Panc1 (cell line): Measurements from ENCODE around the gene APOBEC3A. TPM values are rescaled to one million over a fixed set of nuclear protein-coding genes. Genes with fewer than 3 reads are reported as not detected.

Source experiments
- ATAC-seq: fragments of 200-7000 bp; cut with Tn5 transposase; 2 replicates; pipeline ENCODE4 v1.9.1; 2020; ENCODE audit warnings: mild to moderate bottlenecking, moderate library complexity
- BruUV-seq: library from RNA; stranded (reverse); fragments of 400-500 nt; replicated peaks from 2 replicates; lab custom pipeline; 2021; lab: Mats Ljungman, UMichigan
- CTCF ChIA-PET: fragments of 300-600 bp; sonication (Branson Sonifier 250); formaldehyde crosslinking; loops from one replicate; lab custom pipeline; 2022; ENCODE audit warnings: antibody characterized with exemption; lab: Charles Lee
- POLR2A ChIA-PET: fragments of 300-600 bp; sonication (Branson Sonifier 250); formaldehyde crosslinking; loops from one replicate; lab custom pipeline; 2022; ENCODE audit warnings: antibody characterized with exemption; lab: Charles Lee
- DNase-seq: peaks from one replicate; pipeline ENCODE4 v3.0.0-alpha.2; 2010; ENCODE audit warnings: low read depth, low spot score
- H3K27ac ChIP-seq: 2 replicates; pipeline ENCODE4 v1.5.1; 2011; ENCODE audit warnings: mild to moderate bottlenecking, low read length, inconsistent platforms
- H3K27me3 ChIP-seq: fragments of 200-500 bp; sonication (Bioruptor generic); 2 replicates; pipeline ENCODE4 v1.6.0; 2014; ENCODE audit warnings: low read length, inconsistent platforms; ENCODE audit not compliant: control insufficient read depth, insufficient read depth
- H3K36me3 ChIP-seq: fragments of 200-500 bp; sonication (Bioruptor generic); 2 replicates; pipeline ENCODE4 v1.5.1; 2014; ENCODE audit warnings: inconsistent platforms, mild to moderate bottlenecking, low read length, moderate library complexity; ENCODE audit not compliant: control insufficient read depth, insufficient read depth
- H3K4me1 ChIP-seq: 2 replicates; pipeline ENCODE4 v1.5.1; 2011; ENCODE audit warnings: inconsistent platforms, mild to moderate bottlenecking, low read length, moderate library complexity; ENCODE audit not compliant: control insufficient read depth, insufficient read depth
- H3K4me3 ChIP-seq, 2 experiments: 2 replicates each; pipeline ENCODE4 v1.5.1; 2011 to 2012; ENCODE audit warnings: low read depth in 2 of 2, low read length in 2 of 2, mild to moderate bottlenecking in 2 of 2, inconsistent platforms in 1 of 2, moderate library complexity in 1 of 2
- H3K9me3 ChIP-seq: fragments of 200-500 bp; sonication (Bioruptor generic); 2 replicates; pipeline ENCODE4 v1.5.1; 2014; ENCODE audit warnings: low read depth, mild to moderate bottlenecking, inconsistent platforms, low read length, moderate library complexity; ENCODE audit not compliant: control insufficient read depth, insufficient read depth
- POLR2AphosphoS5 ChIP-seq: IDR thresholded peaks from 2 replicates; pipeline ENCODE4 v1.6.1; 2012; ENCODE audit warnings: mild to moderate bottlenecking, low read depth, low read length, moderate library complexity
- REST ChIP-seq, 2 experiments: IDR thresholded peaks; 2 replicates each; pipeline ENCODE4 v1.6.1; 2011 to 2012; ENCODE audit warnings: low read depth in 2 of 2, control low read depth in 1 of 2, low read length in 1 of 2, mild to moderate bottlenecking in 1 of 2, moderate library complexity in 1 of 2; ENCODE audit not compliant: insufficient read depth in 1 of 2
- SIN3A ChIP-seq: IDR thresholded peaks from 2 replicates; pipeline ENCODE4 v1.6.1; 2012; ENCODE audit warnings: low read depth, mild to moderate bottlenecking, low read length, moderate library complexity, borderline replicate concordance; ENCODE audit not compliant: insufficient read depth
- TCF7L2 ChIP-seq: IDR thresholded peaks from 2 replicates; pipeline ENCODE4 v1.6.1; 2011; ENCODE audit warnings: mild to moderate bottlenecking, low read depth, low read length, inconsistent platforms
- in situ Hi-C: cut with HindIII; loops from 2 replicates; pipeline ENCODE4 v1.10.0; 2016; ENCODE audit warnings: low sequenced_read_pairs, low pct_unique_long_range_greater_than_20kb
- intact Hi-C: fragments of 100-400 bp; cut with micrococcal nuclease; formaldehyde crosslinking; loops from one replicate; pipeline ENCODE4 v1.10.0; 2022; ENCODE audit not compliant: unreplicated experiment
- total RNA-seq: library from RNA; stranded (reverse); gene quantifications from one replicate; pipeline ENCODE4 v1.2.1, GENCODE V29; 2021; ENCODE audit not compliant: unreplicated experiment
- TF ChIP-seq, protein P1 (sequence below): fragments of 450-650 bp; IDR thresholded peaks from 2 replicates; pipeline ENCODE4 v1.5.1; 2017; ENCODE audit warnings: mild to moderate bottlenecking

APOBEC3A gene
- total RNA-seq, 1 experiment from 2014 or later = not detected

DNA sequence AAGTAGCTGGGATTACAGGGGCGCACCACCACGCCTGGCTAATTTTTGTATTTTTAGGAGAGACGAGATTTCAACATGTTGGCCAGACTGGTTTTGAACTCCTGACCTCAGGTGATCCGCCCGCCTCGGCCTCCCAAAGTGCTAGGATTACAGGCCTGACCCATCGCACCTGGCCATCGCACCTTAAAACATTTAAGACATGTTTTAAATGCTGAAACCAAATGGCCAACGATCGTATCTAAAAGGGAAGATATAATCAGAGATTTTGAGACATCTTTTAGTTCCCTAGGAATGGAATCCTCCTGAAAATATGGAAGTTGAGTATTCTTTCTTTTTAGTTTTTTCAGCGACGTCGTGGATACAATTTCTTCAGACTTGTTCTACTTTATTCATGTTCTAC lies 21.8 kb upstream of the APOBEC3A start:
- Histone ChIP-seq H3K4me3 (no peak overlapping the region), H3K9me3 (no peaks in the 10 kb centered on the region), H3K27me3 (no peaks in the 10 kb centered on the region), H3K4me1 (no peaks in the 10 kb centered on the region), H3K36me3 (no peaks in the 10 kb centered on the region), H3K27ac (no peak overlapping the region)
- TF ChIP-seq SIN3A (no peak), POLR2AphosphoS5 (no peak), REST (IDR thresholded peaks at IDR 0.05; ENCODE audit: insufficient read depth in 1 of 2, low read depth in 2 of 2, low read length in 1 of 2) (no peak), TCF7L2 (no peak)
- TF ChIP-seq, protein P1, sequence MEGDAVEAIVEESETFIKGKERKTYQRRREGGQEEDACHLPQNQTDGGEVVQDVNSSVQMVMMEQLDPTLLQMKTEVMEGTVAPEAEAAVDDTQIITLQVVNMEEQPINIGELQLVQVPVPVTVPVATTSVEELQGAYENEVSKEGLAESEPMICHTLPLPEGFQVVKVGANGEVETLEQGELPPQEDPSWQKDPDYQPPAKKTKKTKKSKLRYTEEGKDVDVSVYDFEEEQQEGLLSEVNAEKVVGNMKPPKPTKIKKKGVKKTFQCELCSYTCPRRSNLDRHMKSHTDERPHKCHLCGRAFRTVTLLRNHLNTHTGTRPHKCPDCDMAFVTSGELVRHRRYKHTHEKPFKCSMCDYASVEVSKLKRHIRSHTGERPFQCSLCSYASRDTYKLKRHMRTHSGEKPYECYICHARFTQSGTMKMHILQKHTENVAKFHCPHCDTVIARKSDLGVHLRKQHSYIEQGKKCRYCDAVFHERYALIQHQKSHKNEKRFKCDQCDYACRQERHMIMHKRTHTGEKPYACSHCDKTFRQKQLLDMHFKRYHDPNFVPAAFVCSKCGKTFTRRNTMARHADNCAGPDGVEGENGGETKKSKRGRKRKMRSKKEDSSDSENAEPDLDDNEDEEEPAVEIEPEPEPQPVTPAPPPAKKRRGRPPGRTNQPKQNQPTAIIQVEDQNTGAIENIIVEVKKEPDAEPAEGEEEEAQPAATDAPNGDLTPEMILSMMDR = no peak
- in situ Hi-C loops = no loop called here
- intact Hi-C loops = no loop called here
- no peak for DNase-seq
- BruUV-seq = no TSS peak
- ATAC-seq = no peak
- POLR2A ChIA-PET = no interaction called here
- CTCF ChIA-PET = no interaction called here

DNA sequence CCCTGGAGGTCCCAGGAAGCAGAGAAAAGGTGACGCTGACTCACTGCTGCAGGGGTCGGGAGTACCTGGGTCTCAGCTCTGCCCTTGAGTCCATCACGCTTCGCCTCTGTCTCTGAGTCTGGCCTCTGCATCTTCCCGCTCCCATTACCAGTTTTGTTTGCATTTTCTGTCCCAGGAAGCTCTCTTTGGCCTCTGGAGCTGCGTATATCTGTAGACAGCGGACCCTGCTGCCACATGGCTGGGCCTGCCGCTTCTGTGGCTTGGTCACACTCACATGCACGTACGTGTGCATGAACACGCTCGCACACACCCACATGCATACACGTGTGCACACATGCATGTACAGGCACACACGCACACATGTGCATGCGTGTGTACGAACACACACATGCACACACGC lies 20.8 kb upstream of the APOBEC3A start:
- H3K27me3 ChIP-seq = no peaks in the 10 kb centered on the region
- no peaks in the 10 kb centered on the region for H3K36me3 ChIP-seq
- TF ChIP-seq REST (IDR thresholded peaks at IDR 0.05; ENCODE audit: insufficient read depth in 1 of 2, low read depth in 2 of 2, low read length in 1 of 2) (no peak), POLR2AphosphoS5 (no peak)
- TF ChIP-seq, protein P1 = no peak
- no TSS peak for BruUV-seq
- H3K9me3 ChIP-seq = no peaks in the 10 kb centered on the region
- ChIA-PET POLR2A (no interaction called here), CTCF (no interaction called here)
- DNase-seq (no peak), ATAC-seq (no peak)
- H3K27ac ChIP-seq = no peak overlapping the region
- intact Hi-C loops = no loop called here
- H3K4me1 ChIP-seq = no peaks in the 10 kb centered on the region
- in situ Hi-C loops = no loop called here
- H3K4me3 ChIP-seq = no peak overlapping the region
